Endothelial cell of umbilical vein (primary cell): ENCODE results near the gene KRTAP2-3.

ENCODE experiments used
- CTCF ChIP-seq, 2 donors: IDR thresholded peaks; 1 replicate in 1 of 2; 2 replicates in 1 of 2; pipeline ENCODE4 v1.5.1; 2011; ENCODE audit warnings: low read length in 2 of 2, mild to moderate bottlenecking in 2 of 2, moderate library complexity in 2 of 2, control low read depth in 1 of 2, inconsistent platforms in 1 of 2, low read depth in 1 of 2; ENCODE audit not compliant: insufficient read depth in 1 of 2; ENCODE audit errors: extremely low read depth in 1 of 2
- FOS ChIP-seq: IDR thresholded peaks from 2 replicates; pipeline ENCODE4 v1.6.1; 2011; ENCODE audit warnings: mild to moderate bottlenecking, low read length, moderate library complexity, borderline replicate concordance; ENCODE audit not compliant: insufficient read depth
- JUN ChIP-seq: IDR thresholded peaks from 2 replicates; pipeline ENCODE4 v1.6.1; 2011; ENCODE audit warnings: borderline replicate concordance, low read depth; ENCODE audit not compliant: insufficient read length, insufficient read depth
- MAX ChIP-seq: IDR thresholded peaks from 2 replicates; pipeline ENCODE4 v1.6.1; 2011; ENCODE audit not compliant: insufficient read depth, insufficient read length
- MYC ChIP-seq: IDR thresholded peaks from one replicate; pipeline ENCODE4 v1.6.1; 2011; ENCODE audit warnings: mild to moderate bottlenecking, low read depth, low read length
- POLR2A ChIP-seq: IDR thresholded peaks from 2 replicates; pipeline ENCODE4 v1.6.1; 2012; ENCODE audit warnings: low read depth, mild to moderate bottlenecking, control low read depth, low read length
- POLR2AphosphoS5 ChIP-seq: IDR thresholded peaks from 2 replicates; pipeline ENCODE4 v1.6.1; 2012; ENCODE audit warnings: low read depth, mild to moderate bottlenecking, control low read depth, low read length, moderate library complexity; ENCODE audit not compliant: insufficient read depth

- TF ChIP-seq CTCF (IDR thresholded peaks at IDR 0.05; ENCODE audit: extremely low read depth in 1 of 2, insufficient read depth in 1 of 2, low read depth in 1 of 2, low read length in 2 of 2) (no peak), JUN (no peak), POLR2AphosphoS5 (no peak), FOS (no peak), MYC (no peak), MAX (no peak), POLR2A (no peak)
These were observed 16.9 kb upstream of the KRTAP2-3 start for GRCh38 chr17:41076788-41077187.
